HUES64 (cell line): ENCODE data around the gene SH3TC2.

ENCODE experiments used
- H3K27ac ChIP-seq: 2 replicates; pipeline ENCODE4 v1.7.0; 2013; ENCODE audit warnings: low read depth, low read length, inconsistent platforms
- H3K27me3 ChIP-seq: 2 replicates; pipeline ENCODE4 v1.6.1; 2013; ENCODE audit warnings: mild to moderate bottlenecking, low read length; ENCODE audit not compliant: insufficient read depth
- H3K36me3 ChIP-seq: 2 replicates; pipeline ENCODE4 v1.6.1; 2013; ENCODE audit warnings: mild to moderate bottlenecking, low read length; ENCODE audit not compliant: insufficient read depth
- H3K4me1 ChIP-seq: 2 replicates; pipeline ENCODE4 v1.6.1; 2013; ENCODE audit warnings: mild to moderate bottlenecking, low read length, moderate library complexity; ENCODE audit not compliant: insufficient read depth
- H3K4me3 ChIP-seq: 2 replicates; pipeline ENCODE4 v1.5.1; 2013; ENCODE audit warnings: mild to moderate bottlenecking, low read length, moderate library complexity
- H3K9ac ChIP-seq: 2 replicates; pipeline ENCODE4 v1.6.1; 2013; ENCODE audit warnings: mild to moderate bottlenecking, low read depth, low read length
- H3K9me3 ChIP-seq: 2 replicates; pipeline ENCODE4 v1.6.1; 2013; ENCODE audit warnings: low read depth, low read length; ENCODE audit not compliant: insufficient read depth
- WGBS: fragments of 150-250, 120-280 bp; methylation state at CpG from one replicate; pipeline ENCODE4 v1.1.7; 2013; ENCODE audit warnings: missing lambda C conversion rate; 5-methylcytosine and 5-hydroxymethylcytosine counted together

The SH3TC2 gene

DNA sequence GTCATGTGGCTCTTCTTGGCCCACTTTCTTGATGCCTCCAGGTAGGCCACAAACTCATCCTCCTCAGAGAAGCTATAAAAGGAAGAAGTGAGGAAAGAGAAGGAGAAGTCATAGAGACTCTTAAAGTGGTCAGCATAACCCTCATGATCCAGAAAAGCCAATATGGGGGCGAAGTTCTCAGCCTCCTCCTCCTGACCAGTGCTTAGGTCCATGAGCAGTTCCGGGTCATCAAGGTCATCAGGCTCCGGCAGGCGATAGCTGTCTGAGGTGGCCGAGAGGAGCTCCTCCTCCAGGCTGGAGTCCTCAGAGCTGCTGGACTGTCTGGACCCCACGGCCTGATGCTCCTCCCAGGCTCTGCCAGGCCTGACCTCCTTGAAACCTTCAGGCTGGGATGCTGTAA, 34.7 kb downstream of the SH3TC2 start:
- Histone ChIP-seq H3K4me3 (no peak overlapping the region), H3K27ac (no peak overlapping the region), H3K36me3 (no peaks in the 10 kb centered on the region), H3K4me1 (no peaks in the 10 kb centered on the region), H3K9me3 (no peaks in the 10 kb centered on the region), H3K9ac (no peak overlapping the region), H3K27me3 (no peaks in the 10 kb centered on the region)
- 95% methylated on average over 6 of the region's 6 CpGs for WGBS

DNA sequence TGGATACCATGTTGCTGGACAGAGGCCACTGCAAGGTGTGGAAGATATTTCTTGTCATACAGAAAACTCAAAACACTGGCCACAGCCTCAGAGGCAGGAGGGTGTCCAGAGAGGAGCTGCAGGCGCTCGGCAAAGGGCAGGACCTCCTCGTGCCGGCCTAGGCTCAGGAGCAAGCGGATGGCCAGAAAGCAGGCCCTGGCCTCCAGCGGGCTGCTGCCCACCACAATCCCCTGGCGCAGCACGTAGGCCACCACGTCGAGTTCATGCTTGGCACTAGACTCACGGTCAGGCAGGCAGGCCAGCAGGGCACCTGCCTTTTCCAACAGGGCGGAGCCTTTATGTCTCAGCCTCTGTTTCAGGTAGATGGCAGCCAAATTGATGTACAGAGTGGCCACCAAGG, 35.2 kb downstream of the SH3TC2 start:
- Histone ChIP-seq H3K9ac (no peak overlapping the region), H3K9me3 (no peaks in the 10 kb centered on the region), H3K27ac (no peak overlapping the region), H3K36me3 (no peaks in the 10 kb centered on the region), H3K4me1 (no peaks in the 10 kb centered on the region), H3K4me3 (no peak overlapping the region), H3K27me3 (no peaks in the 10 kb centered on the region)
- WGBS, result 97% methylated on average over 12 of the region's 12 CpGs

DNA sequence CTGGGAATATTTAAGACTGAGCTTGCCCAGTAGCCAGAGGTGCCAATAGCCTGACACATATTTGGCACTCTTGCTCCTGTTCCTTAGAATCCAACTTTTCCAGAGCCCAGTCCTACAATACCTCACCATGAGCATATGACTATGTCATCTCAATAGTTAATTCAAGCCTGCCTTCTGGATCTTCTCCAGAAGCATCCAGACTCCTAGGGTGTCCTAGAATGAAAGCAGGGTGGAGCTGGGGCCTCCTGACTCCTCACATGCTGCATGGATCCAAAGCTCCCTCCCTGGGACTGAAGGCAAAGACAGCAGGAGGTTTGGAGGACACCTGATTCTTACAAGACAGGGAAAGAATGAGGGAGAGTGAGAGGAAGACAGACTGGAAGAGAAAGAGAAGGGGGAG, 37.9 kb downstream of the SH3TC2 start:
- no peak overlapping the region for H3K27ac ChIP-seq
- 0 out of 2 replicates have a peak, but pooled peaks cover 3% of the 10 kb centered on the region for H3K9me3 ChIP-seq
- no peaks in the 10 kb centered on the region for H3K27me3 ChIP-seq
- H3K36me3 ChIP-seq, result no peaks in the 10 kb centered on the region
- no peaks in the 10 kb centered on the region for H3K4me1 ChIP-seq
- H3K9ac ChIP-seq, result no peak overlapping the region
- H3K4me3 ChIP-seq, result no peak overlapping the region

DNA sequence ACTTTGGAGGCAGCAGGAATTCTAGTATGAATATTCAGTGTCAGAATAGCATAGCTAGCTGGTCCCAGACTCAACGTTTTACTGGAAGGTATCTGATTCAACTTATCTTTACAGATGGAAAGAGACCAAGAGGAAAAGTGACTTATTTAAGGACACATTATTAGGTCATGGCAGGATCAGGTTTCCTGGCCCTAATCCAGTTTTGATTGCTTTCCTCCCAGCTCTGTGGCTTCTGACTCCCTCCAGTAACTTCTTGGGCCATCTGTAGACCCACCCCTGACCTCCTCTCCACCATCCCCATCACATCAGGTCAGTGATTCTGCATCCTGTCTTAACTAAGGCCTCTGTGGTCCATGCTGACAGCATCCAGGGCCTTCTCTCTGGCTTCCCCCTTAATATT, 38.4 kb downstream of the SH3TC2 start:
- Histone ChIP-seq H3K27me3 (no peaks in the 10 kb centered on the region), H3K9me3 (0 out of 2 replicates have a peak, but pooled peaks cover 3% of the 10 kb centered on the region), H3K9ac (no peak overlapping the region), H3K27ac (no peak overlapping the region), H3K36me3 (no peaks in the 10 kb centered on the region), H3K4me1 (0 out of 2 replicates have a peak, but pooled peaks cover under 1% of the 10 kb centered on the region), H3K4me3 (no peak overlapping the region)
- 76% methylated on average over 1 of the region's 1 CpG for WGBS

DNA sequence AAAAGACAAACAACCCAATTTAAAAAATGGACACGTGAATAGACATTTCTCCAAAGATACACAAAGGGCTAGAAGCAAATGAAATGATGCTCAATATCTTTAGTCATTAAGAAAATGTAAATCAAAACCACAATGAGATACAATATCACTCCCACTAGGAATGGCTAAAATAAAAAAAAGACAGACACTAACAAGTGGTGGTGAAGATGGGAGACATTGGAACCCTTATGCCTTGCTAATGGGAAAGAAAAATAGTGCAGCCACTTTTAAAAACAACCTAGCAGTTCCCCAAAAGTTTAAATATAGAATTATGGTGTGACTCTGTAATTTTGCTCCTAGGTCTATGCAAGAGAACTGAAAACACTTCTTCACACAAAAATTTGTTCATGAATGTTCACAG, 40.7 kb downstream of the SH3TC2 start:
- H3K9me3 ChIP-seq, result 0 out of 2 replicates have a peak, but pooled peaks cover 3% of the 10 kb centered on the region
- H3K27me3 ChIP-seq, result no peaks in the 10 kb centered on the region
- no peak overlapping the region for H3K27ac ChIP-seq
- H3K4me3 ChIP-seq, result no peak overlapping the region
- no peak overlapping the region for H3K9ac ChIP-seq
- peaks cover 11% of the 10 kb centered on the region; the same call in 1 of the 2 replicates for H3K4me1 ChIP-seq
- WGBS, result no CpG with 5 or more reads among the region's 1 CpG
- H3K36me3 ChIP-seq, result no peaks in the 10 kb centered on the region

DNA sequence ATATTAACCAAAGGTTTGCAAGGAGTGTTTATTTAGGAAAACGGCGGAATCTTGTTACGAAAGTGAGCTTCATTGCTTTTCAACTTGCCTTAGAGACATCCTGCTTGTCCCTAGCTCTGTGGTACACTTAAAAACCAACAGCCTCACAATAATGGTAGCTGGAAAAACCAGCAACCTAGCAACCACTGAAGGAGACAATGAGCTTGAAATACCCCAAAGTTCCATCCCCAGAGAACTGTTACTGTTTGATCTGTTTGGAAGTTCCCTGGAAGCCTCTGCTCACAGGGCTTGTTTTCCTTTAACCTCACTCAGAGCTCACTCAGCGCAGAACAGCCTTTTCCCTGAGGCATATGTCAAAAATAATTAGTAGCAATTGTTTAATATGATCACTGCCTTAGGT, 43.2 kb downstream of the SH3TC2 start:
- WGBS, result 81% methylated on average over 3 of the region's 4 CpGs
- H3K27ac ChIP-seq, result no peak overlapping the region
- 0 out of 2 replicates have a peak, but pooled peaks cover 3% of the 10 kb centered on the region for H3K9me3 ChIP-seq
- no peak overlapping the region for H3K4me3 ChIP-seq
- no peaks in the 10 kb centered on the region for H3K27me3 ChIP-seq
- H3K4me1 ChIP-seq, result peaks cover 11% of the 10 kb centered on the region; the same call in 1 of the 2 replicates
- H3K9ac ChIP-seq, result no peak overlapping the region
- H3K36me3 ChIP-seq, result no peaks in the 10 kb centered on the region

DNA sequence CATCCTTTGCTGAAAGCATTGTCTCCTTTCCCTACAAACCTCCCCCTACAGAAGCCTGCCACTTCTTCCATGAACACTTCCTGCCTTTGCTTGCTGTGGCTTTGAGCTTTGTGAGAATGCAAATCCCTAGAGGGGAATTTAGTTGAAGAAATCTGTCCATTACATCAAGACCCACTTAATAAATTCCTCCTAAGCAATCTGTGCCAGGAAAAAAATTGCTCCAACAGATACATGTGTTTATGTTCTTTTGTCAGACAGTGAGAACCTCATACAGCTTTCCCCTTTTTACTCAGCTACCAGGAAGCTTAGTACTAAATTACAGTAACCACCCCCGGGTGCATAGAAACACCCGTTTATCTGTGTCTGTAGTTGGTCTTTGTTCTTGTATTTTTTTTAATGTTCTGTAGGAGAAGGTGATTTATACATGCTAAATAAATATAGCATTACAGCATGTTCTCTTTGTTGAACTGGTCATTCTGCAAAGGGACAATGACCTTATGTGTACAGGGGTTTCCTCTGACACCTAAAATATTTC, 43.9 kb downstream of the SH3TC2 start:
- Histone ChIP-seq H3K4me3 (no peak overlapping the region), H3K9ac (no peak overlapping the region), H3K27me3 (no peaks in the 10 kb centered on the region), H3K36me3 (no peaks in the 10 kb centered on the region), H3K4me1 (peaks cover 11% of the 10 kb centered on the region; the same call in 1 of the 2 replicates), H3K27ac (no peak overlapping the region), H3K9me3 (0 out of 2 replicates have a peak, but pooled peaks cover 3% of the 10 kb centered on the region)
- 86% methylated on average over 2 of the region's 2 CpGs for WGBS

DNA sequence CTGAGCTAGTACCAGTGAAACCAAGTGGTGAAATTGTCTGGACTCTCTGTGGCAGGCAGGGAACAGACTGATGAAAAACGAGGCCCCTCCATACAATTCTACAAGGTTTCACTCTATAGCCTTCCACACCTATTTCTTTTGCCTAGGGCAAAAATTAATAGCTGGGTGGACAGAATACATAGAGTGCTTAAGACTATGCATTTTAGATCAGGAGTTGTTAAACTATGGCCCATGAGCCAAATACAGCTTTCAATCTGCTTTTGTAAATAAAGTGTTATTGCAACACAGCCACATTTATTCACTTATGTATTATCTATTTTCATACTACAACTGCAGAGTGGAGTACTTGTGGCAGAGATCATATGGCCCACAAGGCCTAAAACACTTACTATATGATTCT, 45.2 kb downstream of the SH3TC2 start:
- Histone ChIP-seq H3K9ac (no peak overlapping the region), H3K27me3 (no peaks in the 10 kb centered on the region), H3K27ac (no peak overlapping the region), H3K36me3 (no peaks in the 10 kb centered on the region), H3K4me1 (peaks cover 11% of the 10 kb centered on the region; the same call in 1 of the 2 replicates), H3K9me3 (0 out of 2 replicates have a peak, but pooled peaks cover 3% of the 10 kb centered on the region), H3K4me3 (no peak overlapping the region)
- 100% methylated on average over 1 of the region's 1 CpG for WGBS

DNA sequence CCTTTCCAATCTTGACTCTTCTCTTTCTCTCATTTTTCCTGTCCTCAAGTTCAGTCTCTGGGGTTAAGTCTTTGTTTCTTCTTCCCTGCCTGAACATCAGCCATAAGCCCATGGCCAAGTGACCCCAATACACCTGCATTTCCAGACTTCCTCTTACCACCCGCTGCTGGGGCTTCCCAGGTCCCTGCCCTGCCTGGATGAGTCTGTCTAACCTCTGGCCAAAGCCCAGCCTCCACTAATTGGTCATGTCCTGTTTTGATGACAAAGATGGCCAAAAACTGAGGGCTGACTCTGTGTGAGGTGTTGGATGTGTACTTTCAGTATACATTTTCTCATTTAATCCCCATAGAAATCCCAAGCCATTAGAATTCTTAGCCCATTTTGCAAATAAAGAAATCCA, 47.3 kb downstream of the SH3TC2 start:
- Histone ChIP-seq H3K4me1 (peaks cover 11% of the 10 kb centered on the region; the same call in 1 of the 2 replicates), H3K27me3 (no peaks in the 10 kb centered on the region), H3K36me3 (no peaks in the 10 kb centered on the region), H3K9ac (no peak overlapping the region), H3K9me3 (no peaks in the 10 kb centered on the region), H3K4me3 (no peak overlapping the region), H3K27ac (no peak overlapping the region)
- 94% methylated on average over 1 of the region's 1 CpG for WGBS

DNA sequence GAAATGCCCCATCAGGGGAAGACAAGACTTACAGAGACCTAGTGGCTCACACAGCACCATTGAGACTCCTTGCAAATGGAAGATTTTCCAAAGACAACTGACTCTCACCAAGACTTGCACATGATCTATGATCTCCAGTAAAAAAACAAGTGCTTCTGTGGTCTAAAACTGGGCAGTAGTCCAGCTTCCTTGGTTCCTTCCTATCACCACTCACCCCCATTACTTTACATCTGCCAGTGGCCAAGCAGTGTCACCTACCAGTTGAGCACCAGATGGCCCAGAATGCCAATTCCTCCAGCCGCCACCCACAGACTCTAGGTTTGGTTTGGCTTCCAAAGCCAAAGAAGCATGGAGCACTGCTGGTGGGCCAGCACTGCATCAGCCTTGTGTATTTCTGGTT, 47.7 kb downstream of the SH3TC2 start:
- peaks cover 11% of the 10 kb centered on the region; the same call in 1 of the 2 replicates for H3K4me1 ChIP-seq
- H3K4me3 ChIP-seq, result no peak overlapping the region

DNA sequence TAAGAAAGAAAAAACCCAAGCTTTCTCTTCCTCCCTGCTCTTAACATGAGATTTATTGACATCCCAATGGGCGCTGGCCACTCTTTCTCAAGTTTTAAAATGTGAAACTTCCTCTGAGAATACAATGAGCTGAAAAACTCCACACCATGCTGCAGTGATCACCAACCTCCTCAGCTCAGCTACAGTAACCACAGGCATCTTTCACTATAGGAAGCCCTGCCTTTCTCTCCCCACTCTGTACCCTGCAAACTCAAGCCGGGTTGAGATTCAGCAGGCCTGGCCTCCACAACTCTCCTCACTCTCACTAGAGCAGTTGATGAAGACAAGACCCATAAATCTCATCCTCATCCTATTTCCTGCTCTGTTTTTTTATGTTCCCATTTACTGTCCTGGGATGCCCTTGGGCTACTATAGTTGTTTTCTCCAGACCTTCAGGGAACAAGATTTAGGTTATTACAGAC, 48.3 kb downstream of the SH3TC2 start:
- Histone ChIP-seq H3K4me3 (no peak overlapping the region), H3K27ac (no peak overlapping the region), H3K9ac (no peak overlapping the region), H3K36me3 (no peaks in the 10 kb centered on the region), H3K27me3 (no peaks in the 10 kb centered on the region), H3K9me3 (no peaks in the 10 kb centered on the region), H3K4me1 (peaks cover 11% of the 10 kb centered on the region; the same call in 1 of the 2 replicates)
- WGBS, result 92% methylated on average over 2 of the region's 2 CpGs

More for the DNA sequence above, 47.7 kb downstream of the SH3TC2 start:
- Histone ChIP-seq H3K27me3 (no peaks in the 10 kb centered on the region), H3K9me3 (no peaks in the 10 kb centered on the region), H3K9ac (no peak overlapping the region), H3K36me3 (no peaks in the 10 kb centered on the region), H3K27ac (no peak overlapping the region)
- WGBS, result 97% methylated on average over 1 of the region's 1 CpG

DNA sequence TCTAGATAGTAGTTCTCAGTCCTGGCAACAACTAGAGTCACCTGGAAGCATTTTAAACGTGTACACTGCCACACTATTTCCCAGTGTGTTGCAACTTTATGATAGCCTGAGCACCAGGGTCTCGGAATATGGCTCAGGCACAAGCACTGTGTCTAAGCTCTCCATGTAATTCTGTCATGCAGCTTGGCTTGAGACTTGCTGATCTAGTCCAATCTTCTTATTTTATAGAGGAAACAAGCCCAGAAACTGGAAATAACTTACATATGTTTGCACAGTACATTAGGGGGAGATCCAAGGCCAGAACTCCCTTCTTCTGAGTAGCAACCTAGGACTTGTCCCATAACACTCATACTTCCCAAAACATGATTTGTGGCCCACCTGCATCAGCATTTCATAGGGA, 49.1 kb downstream of the SH3TC2 start:
- Histone ChIP-seq H3K9ac (no peak overlapping the region), H3K27ac (no peak overlapping the region), H3K4me3 (no peak overlapping the region), H3K4me1 (peaks cover 4% of the 10 kb centered on the region; the same call in 1 of the 2 replicates), H3K36me3 (no peaks in the 10 kb centered on the region), H3K27me3 (no peaks in the 10 kb centered on the region), H3K9me3 (no peaks in the 10 kb centered on the region)
- WGBS, result 88% methylated on average over 2 of the region's 2 CpGs
